WTC11 (cell line): ENCODE measurements around the gene CTDNEP1. TPM values are rescaled to one million over a fixed set of nuclear protein-coding genes. Genes with fewer than 3 reads are reported as not detected.
A peak's percentile ranks its signal among the peaks of the same experiment; 100 is the strongest.
"Not testable (repeated sequence)": the region's sequence is repeated elsewhere in the genome, so short reads cannot be mapped to it uniquely, and the experiment has no call there.

Experiments used
- ATAC-seq: fragments of 200-7000 bp; cut with Tn5 transposase; 2 replicates; pipeline ENCODE4 v1.10.0; 2021; ENCODE audit warnings: mild to moderate bottlenecking, moderate library complexity
- CTCF ChIA-PET: fragments of 300-600 bp; sonication (Branson Sonifier 250); formaldehyde crosslinking; loops from one replicate; lab custom pipeline; 2021; ENCODE audit warnings: antibody characterized with exemption; lab: Charles Lee
- POLR2A ChIA-PET: fragments of 350-600 bp; sonication (Branson Sonifier 250); formaldehyde crosslinking; loops from one replicate; lab custom pipeline; 2021; ENCODE audit warnings: antibody characterized with exemption; lab: Charles Lee
- DNase-seq: peaks from one replicate; pipeline ENCODE4 v3.0.0; 2021; ENCODE audit warnings: low spot score
- H3K27ac Mint-ChIP-seq: 2 replicates; pipeline ENCODE4 v1.8.0; 2021; ENCODE audit warnings: mixed read lengths
- H3K27me3 Mint-ChIP-seq: 2 replicates; pipeline ENCODE4 v1.8.0; 2021; ENCODE audit warnings: low read depth, mild to moderate bottlenecking, moderate library complexity, mixed read lengths
- H3K36me3 Mint-ChIP-seq: 2 replicates; pipeline ENCODE4 v1.8.0; 2021; ENCODE audit warnings: mixed read lengths
- H3K4me1 Mint-ChIP-seq: 2 replicates; pipeline ENCODE4 v1.8.0; 2022; ENCODE audit warnings: mixed read lengths
- H3K4me3 Mint-ChIP-seq: 2 replicates; pipeline ENCODE4 v1.8.0; 2021; ENCODE audit warnings: mild to moderate bottlenecking, moderate library complexity, mixed read lengths
- H3K9me3 Mint-ChIP-seq: 2 replicates; pipeline ENCODE4 v1.8.0; 2021; ENCODE audit warnings: mixed read lengths
- ATF1 ChIP-seq: sonication (generic); formaldehyde crosslinking; IDR thresholded peaks from 2 replicates; pipeline ENCODE4 v1.8.1; 2023; ENCODE audit warnings: mild to moderate bottlenecking, moderate library complexity, missing genetic modification reagents
- E2F4 ChIP-seq: sonication (generic); formaldehyde crosslinking; IDR thresholded peaks from 2 replicates; pipeline ENCODE4 v1.8.1; 2022; ENCODE audit warnings: low read depth, mild to moderate bottlenecking, moderate library complexity, missing genetic modification reagents, borderline replicate concordance
- E2F5 ChIP-seq: sonication (generic); formaldehyde crosslinking; IDR thresholded peaks from 2 replicates; pipeline ENCODE4 v1.8.1; 2022; ENCODE audit warnings: mild to moderate bottlenecking, moderate library complexity, missing genetic modification reagents
- ERG ChIP-seq: fragments of 250-450 bp; sonication (Bioruptor Pico); IDR thresholded peaks from 2 replicates; pipeline ENCODE4 v1.8.0; 2021; ENCODE audit warnings: mild to moderate bottlenecking
- ETV6 ChIP-seq: sonication (generic); formaldehyde crosslinking; IDR thresholded peaks from 2 replicates; pipeline ENCODE4 v1.8.1; 2022; ENCODE audit warnings: mild to moderate bottlenecking, missing genetic modification reagents
- FOXK1 ChIP-seq: sonication (generic); formaldehyde crosslinking; IDR thresholded peaks from 2 replicates; pipeline ENCODE4 v1.8.0; 2022; ENCODE audit warnings: mild to moderate bottlenecking, moderate library complexity, missing genetic modification reagents
- IRF2 ChIP-seq: sonication (generic); formaldehyde crosslinking; IDR thresholded peaks from 2 replicates; pipeline ENCODE4 v1.8.0; 2022; ENCODE audit warnings: low read depth, missing genetic modification reagents, borderline replicate concordance
- JUN ChIP-seq: sonication (generic); formaldehyde crosslinking; IDR thresholded peaks from 2 replicates; pipeline ENCODE4 v1.8.0; 2023; ENCODE audit warnings: mild to moderate bottlenecking, missing genetic modification reagents
- KAT7 ChIP-seq: sonication (generic); formaldehyde crosslinking; IDR thresholded peaks from 2 replicates; pipeline ENCODE4 v1.8.1; 2023; ENCODE audit warnings: missing genetic modification reagents, mild to moderate bottlenecking, borderline replicate concordance
- MYBL2 ChIP-seq: sonication (generic); formaldehyde crosslinking; IDR thresholded peaks from 2 replicates; pipeline ENCODE4 v1.8.1; 2023; ENCODE audit warnings: mild to moderate bottlenecking, moderate library complexity, missing genetic modification reagents
- NFATC4 ChIP-seq: fragments of 250-450 bp; sonication (Bioruptor Pico); IDR thresholded peaks from 2 replicates; pipeline ENCODE4 v1.9.0; 2021; ENCODE audit warnings: mild to moderate bottlenecking
- NFE2L1 ChIP-seq: sonication (generic); formaldehyde crosslinking; IDR thresholded peaks from 2 replicates; pipeline ENCODE4 v1.8.1; 2023; ENCODE audit warnings: missing genetic modification reagents
- OVOL2 ChIP-seq: fragments of 250-450 bp; sonication (Bioruptor Pico); IDR thresholded peaks from 2 replicates; pipeline ENCODE4 v1.9.0; 2021; ENCODE audit warnings: mild to moderate bottlenecking, borderline replicate concordance
- RELA ChIP-seq: sonication (generic); formaldehyde crosslinking; IDR thresholded peaks from 2 replicates; pipeline ENCODE4 v1.8.1; 2022; ENCODE audit warnings: missing genetic modification reagents, mild to moderate bottlenecking, borderline replicate concordance
- SMAD3 ChIP-seq: sonication (generic); formaldehyde crosslinking; IDR thresholded peaks from 2 replicates; pipeline ENCODE4 v1.8.0; 2022; ENCODE audit warnings: missing genetic modification reagents, mild to moderate bottlenecking, borderline replicate concordance
- SMAD4 ChIP-seq: sonication (generic); formaldehyde crosslinking; IDR thresholded peaks from 2 replicates; pipeline ENCODE4 v1.8.0; 2022; ENCODE audit warnings: mild to moderate bottlenecking, missing genetic modification reagents
- SOX15 ChIP-seq: fragments of 250-450 bp; sonication (Bioruptor Pico); IDR thresholded peaks from 2 replicates; pipeline ENCODE4 v1.9.0; 2021; ENCODE audit warnings: mild to moderate bottlenecking
- ZBTB21 ChIP-seq: sonication (generic); formaldehyde crosslinking; IDR thresholded peaks from 2 replicates; pipeline ENCODE4 v1.8.1; 2023; ENCODE audit warnings: mild to moderate bottlenecking, missing genetic modification reagents, borderline replicate concordance
- ZNF416 ChIP-seq: fragments of 250-450 bp; sonication (Bioruptor Pico); IDR thresholded peaks from 2 replicates; pipeline ENCODE4 v1.9.0; 2021; ENCODE audit warnings: mild to moderate bottlenecking, inconsistent platforms
- ZNF532 ChIP-seq: fragments of 250-450 bp; sonication (Bioruptor Pico); IDR thresholded peaks from 2 replicates; pipeline ENCODE4 v1.9.0; 2021; ENCODE audit warnings: mild to moderate bottlenecking, borderline replicate concordance
- total RNA-seq: library from RNA; stranded (reverse); gene quantifications from 3 replicates; pipeline ENCODE4 v1.2.3, GENCODE V29; 2021

The CTDNEP1 gene
- total RNA-seq, 1 experiment from 2014 or later, result 127 TPM

GRCh38 chr17:7246779-7247178, 4.8 kb downstream of the CTDNEP1 start:
- no peak for DNase-seq
- no peak for ATAC-seq
- POLR2A ChIA-PET, result interaction anchor here (1.0 kb wide), 1 partner anchor 10 kb away, joined by 3 read pairs; no protein-coding TSS in a partner anchor
- Mint-ChIP-seq H3K9me3 (no peaks in the 10 kb centered on the region), H3K27me3 (no peaks in the 10 kb centered on the region), H3K4me1 (peaks cover 32% of the 10 kb centered on the region), H3K4me3 (no peak overlapping the region), H3K36me3 (peaks cover 28% of the 10 kb centered on the region)
- CTCF ChIA-PET, result no interaction called here
- TF ChIP-seq IRF2 (CRISPR knock-in tag), result no peak
- no peak for TF ChIP-seq OVOL2 (CRISPR knock-in tag)
- TF ChIP-seq SMAD3 (CRISPR knock-in tag), result no peak
- TF ChIP-seq, all 79 proteins: peak for 0
- H3K27ac Mint-ChIP-seq, result peak overlapping the region; percentile 61; the same call in 1 of the 2 replicates

GRCh38 chr17:7243838-7244237, 7.7 kb downstream of the CTDNEP1 start:
- Mint-ChIP-seq H3K36me3 (peaks cover 33% of the 10 kb centered on the region), H3K27ac (peak overlapping the region; percentile 76; the same call in 1 of the 2 replicates), H3K4me1 (peaks cover 33% of the 10 kb centered on the region), H3K4me3 (peak overlapping the region; percentile 90; the same call in 1 of the 2 replicates)
- ATAC-seq, H3K9me3 Mint-ChIP-seq, H3K27me3 Mint-ChIP-seq, DNase-seq: not testable (repeated sequence)
- CTCF ChIA-PET, result interaction anchor here (3.4 kb wide), 2 partner anchors 24 to 38 kb away, joined by 16 to 21 read pairs; partner anchors contain the start of genes ACADVL, DLG4 and SLC2A4
- POLR2A ChIA-PET, result interaction anchor here (1.0 kb wide), 1 partner anchor 9 kb away, joined by 4 read pairs; the partner anchor contains the start of gene DVL2

- H3K9me3 Mint-ChIP-seq, result no peaks in the 10 kb centered on the region
- TF ChIP-seq FOXK1 (CRISPR knock-in tag), result no peak
- TF ChIP-seq ATF1, result no peak
- TF ChIP-seq MYBL2 (CRISPR knock-in tag), result no peak
- TF ChIP-seq RELA (CRISPR knock-in tag), result no peak
- TF ChIP-seq SOX15 (CRISPR knock-in tag), result no peak
- no peak for TF ChIP-seq E2F4 (CRISPR knock-in tag)
- no peak for TF ChIP-seq ZNF416
- TF ChIP-seq SMAD4 (CRISPR knock-in tag), result no peak
- no peak for TF ChIP-seq NFE2L1 (CRISPR knock-in tag)
- no peak for TF ChIP-seq ETV6 (CRISPR knock-in tag)
- TF ChIP-seq JUN (CRISPR knock-in tag), result no peak
- TF ChIP-seq NFATC4, result no peak
- TF ChIP-seq ZNF532 (CRISPR knock-in tag), result no peak
- TF ChIP-seq ERG (CRISPR knock-in tag), result no peak
- TF ChIP-seq E2F5 (CRISPR knock-in tag), result no peak
- no peak for TF ChIP-seq KAT7 (CRISPR knock-in tag)
- TF ChIP-seq ZBTB21 (CRISPR knock-in tag), result no peak
- TF ChIP-seq, all 79 proteins: peak for 0
- H3K27me3 Mint-ChIP-seq, result no peaks in the 10 kb centered on the region
- peak overlapping the region; percentile 96 for H3K27ac Mint-ChIP-seq
- peaks cover 33% of the 10 kb centered on the region for H3K36me3 Mint-ChIP-seq
- ATAC-seq (no peak), DNase-seq (no peak)
- CTCF ChIA-PET, result interaction anchor here (0.7 to 3.4 kb wide), 6 partner anchors 23 to 197 kb away, joined by 3 to 21 read pairs (median 8); partner anchors contain the start of genes ACADVL, DLG4 and SLC2A4
- POLR2A ChIA-PET, result interaction anchor here (1.0 to 2.3 kb wide), 6 partner anchors 8 to 38 kb away, joined by 3 to 8 read pairs (median 6); partner anchors contain the start of genes ACADVL, CTDNEP1, DLG4 and DVL2
- peaks cover 33% of the 10 kb centered on the region for H3K4me1 Mint-ChIP-seq
- H3K4me3 Mint-ChIP-seq, result peak overlapping the region; percentile 90
These were observed 8.1 kb downstream of the CTDNEP1 start for GRCh38 chr17:7243453-7243729.
